Subcutaneous adipose tissue (tissue), 4 donors: ENCODE measurements around the gene NKD1. TPM values are rescaled to one million over a fixed set of nuclear protein-coding genes. Genes with fewer than 3 reads are reported as not detected.

Experiments
- total RNA-seq, 4 donors: library from RNA; depleted of rRNA; stranded (reverse); fragments of >200 nt; gene quantifications; one replicate each; pipeline ENCODE4 v1.1.0, GENCODE V29; 2016
- TF ChIP-seq, protein P1 (sequence below): fragments of 450-650 bp; IDR thresholded peaks from one replicate; pipeline ENCODE4 v1.5.1; 2016; ENCODE audit warnings: low read depth, mild to moderate bottlenecking, control low read depth, antibody characterized with exemption, moderate library complexity

NKD1 gene
- total RNA-seq, 4 donors from 2014 or later, result 0.68 to 2.9 (median 2.1) TPM

DNA sequence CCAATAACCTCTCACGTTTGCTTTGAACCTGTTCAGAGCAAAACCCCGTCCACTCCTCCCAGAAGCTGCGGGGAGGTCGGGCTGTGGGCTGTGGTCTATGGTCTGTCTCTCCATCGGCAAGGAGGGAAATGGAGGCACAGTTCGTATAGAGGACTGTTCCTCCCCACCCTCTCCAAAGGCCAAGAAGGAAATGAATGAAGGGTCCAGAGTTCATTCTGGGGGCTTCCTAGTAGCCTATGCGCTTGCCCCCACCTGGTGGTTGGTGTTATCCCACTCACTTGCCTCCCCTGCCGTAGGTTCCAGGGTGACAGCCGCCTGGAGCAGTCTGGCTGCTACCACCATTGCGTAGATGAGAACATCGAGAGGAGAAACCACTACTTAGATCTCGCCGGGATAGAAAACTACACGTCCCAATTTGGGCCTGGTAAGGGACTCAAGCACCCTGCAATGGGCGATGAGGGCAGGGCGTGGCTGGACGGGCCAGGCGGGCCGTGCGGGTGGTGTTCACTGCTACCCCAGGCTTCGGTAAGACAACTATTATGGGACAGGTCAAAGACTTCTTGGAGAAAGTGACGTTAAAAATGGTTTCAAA is 83.9 kb downstream of the NKD1 start:
- TF ChIP-seq, protein P1, sequence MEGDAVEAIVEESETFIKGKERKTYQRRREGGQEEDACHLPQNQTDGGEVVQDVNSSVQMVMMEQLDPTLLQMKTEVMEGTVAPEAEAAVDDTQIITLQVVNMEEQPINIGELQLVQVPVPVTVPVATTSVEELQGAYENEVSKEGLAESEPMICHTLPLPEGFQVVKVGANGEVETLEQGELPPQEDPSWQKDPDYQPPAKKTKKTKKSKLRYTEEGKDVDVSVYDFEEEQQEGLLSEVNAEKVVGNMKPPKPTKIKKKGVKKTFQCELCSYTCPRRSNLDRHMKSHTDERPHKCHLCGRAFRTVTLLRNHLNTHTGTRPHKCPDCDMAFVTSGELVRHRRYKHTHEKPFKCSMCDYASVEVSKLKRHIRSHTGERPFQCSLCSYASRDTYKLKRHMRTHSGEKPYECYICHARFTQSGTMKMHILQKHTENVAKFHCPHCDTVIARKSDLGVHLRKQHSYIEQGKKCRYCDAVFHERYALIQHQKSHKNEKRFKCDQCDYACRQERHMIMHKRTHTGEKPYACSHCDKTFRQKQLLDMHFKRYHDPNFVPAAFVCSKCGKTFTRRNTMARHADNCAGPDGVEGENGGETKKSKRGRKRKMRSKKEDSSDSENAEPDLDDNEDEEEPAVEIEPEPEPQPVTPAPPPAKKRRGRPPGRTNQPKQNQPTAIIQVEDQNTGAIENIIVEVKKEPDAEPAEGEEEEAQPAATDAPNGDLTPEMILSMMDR, result no peak

DNA sequence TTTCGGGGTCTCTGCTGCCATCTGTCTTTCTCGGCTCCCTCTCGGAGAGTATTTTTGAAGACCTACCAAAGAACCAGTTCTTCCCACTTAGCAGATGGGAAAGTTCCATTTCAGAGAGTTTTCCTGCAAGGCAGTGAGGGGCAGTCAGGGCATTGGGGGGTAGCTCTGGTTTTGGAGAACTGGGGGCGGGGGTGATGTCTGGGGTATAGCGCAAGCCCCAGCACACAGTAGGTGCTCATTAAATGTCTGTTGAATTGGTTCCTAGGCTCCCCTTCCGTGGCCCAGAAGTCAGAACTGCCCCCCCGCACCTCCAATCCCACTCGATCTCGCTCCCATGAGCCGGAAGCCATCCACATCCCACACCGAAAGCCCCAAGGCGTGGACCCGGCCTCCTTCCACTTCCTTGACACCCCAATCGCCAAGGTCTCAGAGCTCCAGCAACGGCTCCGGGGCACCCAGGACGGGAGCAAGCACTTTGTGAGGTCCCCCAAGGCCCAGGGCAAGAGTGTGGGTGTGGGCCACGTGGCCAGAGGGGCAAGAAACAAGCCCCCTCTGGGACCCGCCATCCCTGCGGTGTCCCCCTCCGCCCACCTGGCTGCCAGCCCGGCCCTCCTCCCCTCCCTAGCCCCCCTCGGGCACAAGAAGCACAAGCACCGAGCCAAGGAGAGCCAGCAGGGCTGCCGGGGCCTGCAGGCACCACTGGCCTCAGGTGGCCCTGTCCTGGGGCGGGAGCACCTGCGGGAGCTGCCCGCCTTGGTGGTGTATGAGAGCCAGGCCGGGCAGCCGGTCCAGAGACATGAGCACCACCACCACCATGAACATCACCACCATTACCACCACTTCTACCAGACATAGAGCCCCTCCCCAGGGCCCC is 85.0 kb downstream of the NKD1 start:
- TF ChIP-seq, protein P1, result no peak

DNA sequence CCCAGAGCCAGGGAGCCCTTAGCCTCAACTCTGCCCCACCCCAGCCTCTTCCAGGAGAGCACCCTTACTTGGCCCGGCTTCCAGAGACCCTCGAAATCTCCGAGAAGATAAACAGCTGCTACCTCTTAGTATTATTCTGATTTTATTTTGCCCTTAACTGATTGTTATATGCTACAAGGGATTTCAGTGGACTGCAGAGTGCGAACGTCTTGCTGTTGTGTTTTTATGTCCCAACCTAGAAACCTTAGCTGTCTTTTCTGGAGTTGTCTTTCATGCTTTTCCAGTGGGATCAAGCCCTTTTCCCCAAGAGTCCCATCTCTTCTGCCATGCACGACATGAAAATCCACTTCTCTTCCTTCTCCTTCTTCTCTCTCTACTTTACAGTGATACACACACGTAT is 85.9 kb downstream of the NKD1 start:
- TF ChIP-seq, protein P1, result no peak

DNA sequence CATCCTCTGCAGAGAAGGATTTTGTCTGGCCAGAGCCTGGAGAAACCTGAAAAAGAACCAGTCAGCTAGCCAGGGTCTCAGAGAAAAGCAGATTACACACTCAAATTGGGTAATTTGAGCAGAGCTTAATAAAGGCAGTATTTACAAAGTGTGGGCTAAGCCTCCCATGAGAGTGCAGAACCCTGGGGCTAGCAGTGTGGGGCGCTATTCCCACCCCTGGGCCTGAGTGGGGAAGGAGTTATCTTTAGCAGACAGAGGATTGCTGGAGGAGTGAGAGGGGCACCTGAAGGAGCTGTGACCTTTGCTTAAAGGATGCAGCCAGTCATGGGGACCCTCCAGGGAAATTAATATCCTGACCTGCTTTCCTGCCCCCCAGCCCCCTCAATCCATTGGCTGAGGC is 86.8 kb downstream of the NKD1 start:
- TF ChIP-seq, protein P1, result no peak

DNA sequence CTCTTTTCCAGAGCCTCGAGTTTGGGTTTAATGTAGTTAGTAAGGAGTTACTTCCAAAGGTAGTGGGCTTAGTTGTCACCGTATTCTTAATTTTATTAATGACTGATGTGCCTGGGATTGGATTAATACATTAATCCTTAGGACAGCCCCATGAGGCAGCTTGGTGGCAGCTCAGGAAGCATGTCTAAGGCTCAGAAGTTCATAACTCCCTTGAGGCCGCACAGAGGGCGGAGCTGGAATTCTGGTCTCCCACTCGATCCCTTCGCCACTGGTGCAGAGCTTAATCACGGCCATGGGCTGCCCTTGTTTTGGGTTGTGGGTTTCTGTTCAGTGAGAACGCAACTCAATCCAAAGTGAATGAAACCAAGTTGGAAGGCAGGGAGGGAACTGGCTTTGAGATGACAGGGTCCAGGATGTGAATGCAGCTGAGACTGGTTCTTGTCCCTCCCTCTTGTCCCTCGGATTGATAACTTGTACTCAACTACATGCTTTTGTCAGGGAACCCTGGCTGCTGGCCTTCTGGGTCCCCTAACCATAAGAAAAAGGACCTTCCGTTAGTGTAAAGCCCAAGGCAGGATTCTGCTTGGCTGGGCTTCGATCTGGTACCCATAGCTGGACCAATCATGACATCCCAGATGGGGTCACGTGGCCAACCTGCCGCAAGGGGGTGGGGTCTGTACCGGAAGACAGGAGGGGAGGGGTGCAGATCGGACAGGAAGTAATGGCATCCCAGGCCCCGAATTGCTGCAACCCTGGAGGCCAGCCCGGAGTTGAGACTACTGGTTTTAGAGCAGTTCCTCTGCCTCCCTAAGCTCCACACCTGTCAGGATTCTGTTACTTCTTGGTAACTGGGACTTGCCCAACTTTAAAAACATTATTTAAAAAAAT is 87.6 kb downstream of the NKD1 start:
- TF ChIP-seq, protein P1, result no peak

DNA sequence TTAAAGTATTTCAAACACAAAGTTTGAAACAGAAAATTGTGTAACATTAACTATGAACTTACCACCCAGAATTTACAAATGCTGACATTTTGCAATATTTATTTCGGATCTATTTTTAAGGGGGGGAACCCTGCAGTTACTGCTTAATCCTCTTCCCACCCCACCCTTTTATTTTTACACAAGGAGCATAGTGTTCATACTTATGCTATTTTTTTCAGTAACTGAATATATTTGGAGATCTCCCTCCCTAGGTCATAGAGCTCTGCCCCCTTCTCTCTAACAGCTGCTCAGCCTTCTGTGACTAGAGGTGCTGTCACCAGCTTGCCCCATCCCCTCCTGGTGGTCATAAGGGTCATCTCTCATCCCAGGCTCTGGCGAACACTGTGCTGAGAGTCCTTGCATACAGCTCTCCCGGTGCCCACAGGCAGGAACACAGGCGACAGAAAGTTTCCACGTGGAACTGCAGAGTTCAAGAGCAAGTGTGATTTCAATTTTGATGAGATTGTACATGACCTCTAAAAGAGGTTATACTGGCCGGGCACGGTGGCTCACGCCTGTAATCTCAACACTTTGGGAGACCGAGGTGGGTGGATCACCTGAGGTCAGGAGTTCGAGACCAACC is 88.7 kb downstream of the NKD1 start:
- TF ChIP-seq, protein P1, result no peak
